ENCODE measurements around the gene CCDC91.
"Not testable (repeated sequence)": the region's sequence is repeated elsewhere in the genome, so short reads cannot be mapped to it uniquely, and the experiment has no call there.

DNA sequence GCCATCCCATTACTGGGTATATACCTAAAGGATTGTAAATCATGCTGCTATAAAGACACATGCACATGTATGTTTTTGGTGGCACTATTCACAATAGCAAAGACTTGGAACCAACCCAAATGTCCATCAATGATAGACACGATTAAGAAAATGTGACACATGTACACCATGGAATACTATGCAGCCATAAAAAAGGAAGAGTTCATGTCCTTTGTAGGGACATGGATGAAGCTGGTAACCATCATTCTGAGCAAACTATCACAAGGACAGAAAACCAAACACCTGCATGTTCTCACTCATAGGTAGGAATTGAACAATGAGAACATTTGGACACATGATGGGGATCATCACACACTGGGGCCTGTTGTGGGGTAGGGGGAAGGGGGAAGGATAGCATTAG is 288.8 kb downstream of the CCDC91 start:
- TF ChIP-seq, protein P1, sequence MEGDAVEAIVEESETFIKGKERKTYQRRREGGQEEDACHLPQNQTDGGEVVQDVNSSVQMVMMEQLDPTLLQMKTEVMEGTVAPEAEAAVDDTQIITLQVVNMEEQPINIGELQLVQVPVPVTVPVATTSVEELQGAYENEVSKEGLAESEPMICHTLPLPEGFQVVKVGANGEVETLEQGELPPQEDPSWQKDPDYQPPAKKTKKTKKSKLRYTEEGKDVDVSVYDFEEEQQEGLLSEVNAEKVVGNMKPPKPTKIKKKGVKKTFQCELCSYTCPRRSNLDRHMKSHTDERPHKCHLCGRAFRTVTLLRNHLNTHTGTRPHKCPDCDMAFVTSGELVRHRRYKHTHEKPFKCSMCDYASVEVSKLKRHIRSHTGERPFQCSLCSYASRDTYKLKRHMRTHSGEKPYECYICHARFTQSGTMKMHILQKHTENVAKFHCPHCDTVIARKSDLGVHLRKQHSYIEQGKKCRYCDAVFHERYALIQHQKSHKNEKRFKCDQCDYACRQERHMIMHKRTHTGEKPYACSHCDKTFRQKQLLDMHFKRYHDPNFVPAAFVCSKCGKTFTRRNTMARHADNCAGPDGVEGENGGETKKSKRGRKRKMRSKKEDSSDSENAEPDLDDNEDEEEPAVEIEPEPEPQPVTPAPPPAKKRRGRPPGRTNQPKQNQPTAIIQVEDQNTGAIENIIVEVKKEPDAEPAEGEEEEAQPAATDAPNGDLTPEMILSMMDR (IDR thresholded peaks at IDR 0.05) = not testable (repeated sequence)
- not testable (repeated sequence) for TF ChIP-seq EP300 (IDR thresholded peaks at IDR 0.05)

Data from suprapubic skin (tissue), 3 donors.